Caki2 (cell line): ENCODE data around the gene TRIP12. TPM values are rescaled to one million over a fixed set of nuclear protein-coding genes. Genes with fewer than 3 reads are reported as not detected.

Experiments
- DNase-seq: peaks from one replicate; pipeline ENCODE4 v3.0.0-alpha.2; 2015; ENCODE audit warnings: low read depth
- in situ Hi-C: cut with HindIII; loops from 2 replicates; pipeline ENCODE4 v1.10.0; 2016; ENCODE audit warnings: low sequenced_read_pairs, low pct_unique_long_range_greater_than_20kb, mixed read lengths
- total RNA-seq: library from RNA; depleted of rRNA; stranded (reverse); fragments of >200 nt; shearing (Covaris generic); gene quantifications from 2 replicates; pipeline ENCODE4 v1.2.3, GENCODE V29; 2014; ENCODE audit warnings: low replicate concordance

The TRIP12 gene
- total RNA-seq, 1 experiment from 2014 or later = 21.3 TPM

GRCh38 chr2:229884775-229885699 lies 36.8 kb downstream of the TRIP12 start:
- no peak for DNase-seq
- in situ Hi-C loops = no loop called here

- in situ Hi-C loops = no loop called here
- no peak for DNase-seq
Measured at GRCh38 chr2:229882583-229882982, 39.2 kb downstream of the TRIP12 start.

GRCh38 chr2:229880892-229881586 lies 40.8 kb downstream of the TRIP12 start:
- DNase-seq = no peak
- in situ Hi-C loops = no loop called here

GRCh38 chr2:229879191-229879950 lies 42.4 kb downstream of the TRIP12 start:
- in situ Hi-C loops = no loop called here
- DNase-seq = no peak

- no peak for DNase-seq
- in situ Hi-C loops = no loop called here
Measured at GRCh38 chr2:229875549-229875948, 46.3 kb downstream of the TRIP12 start.

GRCh38 chr2:229874647-229875046 lies 47.2 kb downstream of the TRIP12 start:
- in situ Hi-C loops = no loop called here
- no peak for DNase-seq

GRCh38 chr2:229873123-229873581 lies 48.7 kb downstream of the TRIP12 start:
- peak; percentile 21 for DNase-seq
- in situ Hi-C loops = no loop called here

GRCh38 chr2:229870903-229871656 lies 50.7 kb downstream of the TRIP12 start:
- in situ Hi-C loops = no loop called here
- no peak for DNase-seq

- in situ Hi-C loops = no loop called here
- no peak for DNase-seq
Measured at GRCh38 chr2:229869226-229869625, 52.6 kb downstream of the TRIP12 start.

- in situ Hi-C loops = no loop called here
- no peak for DNase-seq
Measured at GRCh38 chr2:229868794-229869193, 53.0 kb downstream of the TRIP12 start.

GRCh38 chr2:229865033-229865432 lies 56.8 kb downstream of the TRIP12 start:
- DNase-seq = no peak
- in situ Hi-C loops = no loop called here

- no peak for DNase-seq
- in situ Hi-C loops = no loop called here
Measured at GRCh38 chr2:229861431-229861830, 60.4 kb downstream of the TRIP12 start.

GRCh38 chr2:229860334-229860733 lies 61.5 kb downstream of the TRIP12 start:
- DNase-seq = no peak
- in situ Hi-C loops = no loop called here

- in situ Hi-C loops = no loop called here
- DNase-seq = no peak
Measured at GRCh38 chr2:229858351-229858750, 63.5 kb downstream of the TRIP12 start.

GRCh38 chr2:229857634-229858033 lies 64.2 kb downstream of the TRIP12 start:
- in situ Hi-C loops = no loop called here
- DNase-seq = no peak

- no peak for DNase-seq
- in situ Hi-C loops = no loop called here
Measured at GRCh38 chr2:229856413-229856812, 65.4 kb downstream of the TRIP12 start.

- DNase-seq = no peak
Measured at GRCh38 chr2:229855116-229855515, 66.7 kb downstream of the TRIP12 start.

GRCh38 chr2:229852565-229852964 lies 69.2 kb downstream of the TRIP12 start:
- DNase-seq = no peak
- in situ Hi-C loops = no loop called here

More at GRCh38 chr2:229855116-229855515, 66.7 kb downstream of the TRIP12 start:
- in situ Hi-C loops = no loop called here
